ENCODE data around the gene MEPE. TPM values are rescaled to one million over a fixed set of nuclear protein-coding genes. Genes with fewer than 3 reads are reported as not detected.

Gene MEPE
- total RNA-seq, 1 donor from 2014 or later: not detected

Other genes starting within 250 kb of the MEPE start
- not detected in 3 replicates for gene DSPP, start 224.4 kb upstream of the MEPE start, total RNA-seq
- gene DMP1, start 182.7 kb upstream of the MEPE start, total RNA-seq: not detected in 3 replicates
- gene IBSP, start 33.4 kb upstream of the MEPE start, total RNA-seq: not detected in 3 replicates
- 23.9 to 33.3 TPM (median 30.3 TPM) in 3 replicates for gene SPP1, start 142.7 kb downstream of the MEPE start, total RNA-seq
- 63.3 to 65.7 TPM (median 65.5 TPM) in 3 replicates for gene PKD2, start 174.7 kb downstream of the MEPE start, total RNA-seq

Measured in mesothelial cell of epicardium (in vitro differentiated cells).